Heart left ventricle (tissue), 16 donors: ENCODE data around the gene UBA5. TPM values are rescaled to one million over a fixed set of nuclear protein-coding genes. Genes with fewer than 3 reads are reported as not detected.

ENCODE experiments used
- ATAC-seq, 4 donors: fragments of 200-7000 bp; cut with Tn5 transposase; one replicate each; pipeline ENCODE4 v1.9.1; 2020 to 2022; ENCODE audit warnings: moderate library complexity in 4 of 4, mild to moderate bottlenecking in 3 of 4, moderate number of reproducible peaks in 1 of 4
- DNase-seq, 5 donors: peaks; one replicate each; pipeline ENCODE4 v3.0.0-alpha.2; 2020
- H3K27ac ChIP-seq, 12 donors: fragments of 200-600 bp; sonication (generic) in 4 of 12; one replicate each; pipeline versions ENCODE4 v1.5.0 to v1.8.0; 2016 to 2022; ENCODE audit warnings: mild to moderate bottlenecking in 2 of 12
- H3K27me3 ChIP-seq, 9 donors: fragments of 200-600 bp; sonication (generic) in 2 of 9; one replicate each; pipeline versions ENCODE4 v1.5.1 to v1.8.0; 2016 to 2022; ENCODE audit warnings: mild to moderate bottlenecking in 3 of 9
- H3K36me3 ChIP-seq, 9 donors: fragments of 200-600 bp; sonication (generic) in 2 of 9; one replicate each; pipeline versions ENCODE4 v1.5.0 to v1.8.0; 2018 to 2022; ENCODE audit warnings: mild to moderate bottlenecking in 2 of 9
- H3K4me1 ChIP-seq, 12 donors: fragments of 200-600 bp; sonication (generic) in 4 of 12; one replicate each; pipeline versions ENCODE4 v1.5.0 to v1.8.0; 2016 to 2022; ENCODE audit warnings: mild to moderate bottlenecking in 3 of 12
- H3K4me3 ChIP-seq, 12 donors: fragments of 200-600 bp; sonication (generic) in 4 of 12; one replicate each; pipeline versions ENCODE4 v1.5.0 to v1.8.0; 2017 to 2022; ENCODE audit warnings: mild to moderate bottlenecking in 9 of 12, moderate library complexity in 4 of 12
- H3K9me3 ChIP-seq, 12 donors: fragments of 200-600 bp; sonication (generic) in 4 of 12; one replicate each; pipeline versions ENCODE4 v1.5.0 to v1.8.0; 2016 to 2022; ENCODE audit warnings: mild to moderate bottlenecking in 1 of 12
- CTCF ChIP-seq, 12 donors: fragments of 200-600 bp; sonication (generic) in 4 of 12; IDR thresholded peaks; one replicate each; pipeline versions ENCODE4 v1.5.0 to v1.8.0; 2018 to 2022; ENCODE audit warnings: antibody characterized with exemption in 12 of 12, mild to moderate bottlenecking in 5 of 12
- POLR2A ChIP-seq, 2 donors: fragments of 450-650 bp; IDR thresholded peaks; one replicate each; pipeline ENCODE4 v1.6.1; 2017; ENCODE audit warnings: antibody characterized with exemption in 2 of 2, mild to moderate bottlenecking in 2 of 2, moderate library complexity in 2 of 2
- WGBS, 4 donors: extraction: QIAGEN DNeasy Blood & Tissue Kit in 2 of 4; methylation state at CpG; one replicate each; pipeline versions ENCODE4 v1.1.5 to v1.1.7; 2013 to 2018; 5-methylcytosine and 5-hydroxymethylcytosine counted together
- intact Hi-C, 10 donors: fragments of 100-400 bp; cut with DNase I; formaldehyde crosslinking; loops; one replicate each; pipeline versions ENCODE4 v1.11.1 to v1.14.2; 2022
- polyA plus RNA-seq, 2 donors: library from polyadenylated mRNA; stranded (reverse); fragments of 200-250 nt; gene quantifications; one replicate each; pipeline ENCODE4 v1.2.3, GENCODE V29; 2013
- total RNA-seq, 9 donors: library from RNA; depleted of rRNA in 2 of 9; stranded (reverse); fragments of >200 nt in 2 of 9; fragmentation: NEBNext Ultra II Directional in 3 of 9; extraction: Animal tissue kit (Norgen Biotek cat#: 25700) in 3 of 9; gene quantifications; one replicate each; pipeline versions ENCODE4 v1.1.0 to v1.2.4, GENCODE V29; 2016 to 2023
- donor health status: ischemic (EF 13 %, LVEDD 7.1; RV severe dilation, severe dysfunction).
- donor health status: healthy with polysubstance abuse.
- donor health status: DM: no; HTN: yes; CAD: no.
- donor health status: DM: no; HTN: no; CAD: no.
- donor health status: ischemic (EF 25% LVEDD 6.9; RV normal size, moderate dysfunction).
- donor health status: ischemic (EF 25% LVEDD 5.7; RV mildly dilated, moderate dysfunction).
- donor health status: healthy.
- donor health status: DM: yes; HTN: yes; CAD: no.
- donor health status: ischemic (EF 35%, LVEDD 5.7; RV mildly dilated, moderate dysfunction).
- donor health status: nonischemic (EF 11% LVEDD 7.7; RV severe dilation, severe dysfunction).
- donor health status: DM: yes; HTN: yes; CAD: no.
- donor health status: PGD.
- donor health status: ischemic (EF 29% LVEDD 5.4; RV normal size, mild dysfunction).
- donor health status: nonischemic (EF 23%, LVEDD 6.1; RV moderate dilation, normal function).

UBA5 gene
- total and polyA plus RNA-seq, 11 donors, result 25.3 to 59.1 (median 32.0) TPM

GRCh38 chr3:132625613-132626012 is 34.5 kb upstream of the UBA5 start:
- intact Hi-C loops, result no loop called here
- no peak for DNase-seq
- no peak overlapping the region for H3K4me3 ChIP-seq
- H3K4me1 ChIP-seq, result peaks cover 0 to 15% (median 0%) of the 10 kb centered on the region in 12 donors
- no peaks in the 10 kb centered on the region for H3K27me3 ChIP-seq
- H3K27ac ChIP-seq, result no peak overlapping the region
- WGBS, 4 donors, result 94 to 100% (median 96%) methylated on average over 1 of the region's 1 CpG
- peaks cover 0 to 75% (median 38%) of the 10 kb centered on the region in 9 donors for H3K36me3 ChIP-seq
- TF ChIP-seq CTCF (IDR thresholded peaks at IDR 0.05) (no peak), POLR2A (IDR thresholded peaks at IDR 0.05) (no peak)
- no peak for ATAC-seq
- peaks cover 0 to 7% (median 0%) of the 10 kb centered on the region in 12 donors for H3K9me3 ChIP-seq

- TF ChIP-seq CTCF (IDR thresholded peaks at IDR 0.05) (no peak), POLR2A (IDR thresholded peaks at IDR 0.05) (no peak)
- Histone ChIP-seq H3K27me3 (no peaks in the 10 kb centered on the region), H3K4me1 (peaks cover 0 to 12% (median 0%) of the 10 kb centered on the region in 12 donors), H3K36me3 (peaks cover 0 to 84% (median 38%) of the 10 kb centered on the region in 9 donors), H3K9me3 (no peaks in the 10 kb centered on the region), H3K27ac (no peak overlapping the region), H3K4me3 (no peak overlapping the region)
- DNase-seq (no peak), ATAC-seq (no peak)
- WGBS, 4 donors, result 94 to 98% (median 96%) methylated on average over 6 of the region's 6 CpGs
- intact Hi-C loops, result no loop called here
These were observed 33.2 kb upstream of the UBA5 start for GRCh38 chr3:132626955-132627354.

- Histone ChIP-seq H3K27me3 (no peaks in the 10 kb centered on the region), H3K27ac (no peak overlapping the region), H3K4me1 (peaks cover 0 to 4% (median 0%) of the 10 kb centered on the region in 12 donors), H3K9me3 (no peaks in the 10 kb centered on the region), H3K4me3 (no peak overlapping the region), H3K36me3 (peaks cover 0 to 86% (median 38%) of the 10 kb centered on the region in 9 donors)
- intact Hi-C loops, result no loop called here
- TF ChIP-seq CTCF (IDR thresholded peaks at IDR 0.05), result no peak
- no peak for TF ChIP-seq POLR2A (IDR thresholded peaks at IDR 0.05)
- no peak for ATAC-seq
- 70 to 81% (median 75%) methylated on average over 2 of the region's 2 CpGs for WGBS, 4 donors
- no peak for DNase-seq
These were observed 32.0 kb upstream of the UBA5 start for GRCh38 chr3:132628157-132628556.

GRCh38 chr3:132629928-132630327 is 30.2 kb upstream of the UBA5 start:
- Histone ChIP-seq H3K4me3 (no peak overlapping the region), H3K4me1 (peaks cover 0 to 4% (median 0%) of the 10 kb centered on the region in 12 donors), H3K27me3 (no peaks in the 10 kb centered on the region), H3K9me3 (no peaks in the 10 kb centered on the region), H3K36me3 (peaks cover 0 to 72% (median 33%) of the 10 kb centered on the region in 9 donors), H3K27ac (peak overlapping the region in 1 of 12 donors; percentile 41)
- intact Hi-C loops, result no loop called here
- 71 to 80% (median 73%) methylated on average over 1 of the region's 1 CpG for WGBS, 4 donors
- TF ChIP-seq CTCF (IDR thresholded peaks at IDR 0.05) (no peak), POLR2A (IDR thresholded peaks at IDR 0.05) (no peak)
- no peak for DNase-seq
- peak in 2 of 4 donors; percentile 36 to 82 for ATAC-seq
